ENCODE results near the gene MYO1B. TPM values are rescaled to one million over a fixed set of nuclear protein-coding genes. Genes with fewer than 3 reads are reported as not detected.

The MYO1B gene
- total and polyA plus RNA-seq, 10 of the 15 experiments (the other 5 are each of a cell fraction or from before 2014, with no cell fraction given): 0.10 to 4.2 (median 1.6) TPM

- DNase-seq (ENCODE audit: low read depth, low spot score): no peak
- Histone ChIP-seq H3K27me3 (replicated peaks in 1 of 2; ENCODE audit: control insufficient read depth in 2 of 2, insufficient read depth in 2 of 2, low read length in 1 of 2) (no peaks in the 10 kb centered on the region), H3K4me2 (ENCODE audit: control insufficient read depth, insufficient read depth) (no peak overlapping the region), H3K4me1 (ENCODE audit: control insufficient read depth, insufficient read depth, low read length) (no peaks in the 10 kb centered on the region), H3K9me3 (replicated peaks; ENCODE audit: control insufficient read depth, insufficient read depth, low read length) (no peaks in the 10 kb centered on the region), H2AFZ (ENCODE audit: control insufficient read depth, low read depth, low read length) (no peak overlapping the region), H3K9ac (ENCODE audit: control insufficient read depth, insufficient read depth, low read length) (no peak overlapping the region), H3K79me2 (ENCODE audit: control insufficient read depth, insufficient read depth, low read length) (no peaks in the 10 kb centered on the region), H3K36me3 (ENCODE audit: control insufficient read depth in 2 of 2, insufficient read depth in 2 of 2, low read length in 1 of 2) (no peaks in the 10 kb centered on the region), H4K20me1 (ENCODE audit: control insufficient read depth, insufficient read depth) (no peaks in the 10 kb centered on the region), H3K27ac (ENCODE audit: control insufficient read depth, insufficient read depth) (no peak overlapping the region), H3K4me3 (no peak overlapping the region)
- no peak for FAIRE-seq
- WGBS (ENCODE audit: insufficient coverage, insufficient replicate concordance, low lambda C conversion rate, missing lambda C conversion rate): 24% methylated on average over 6 of the region's 6 CpGs
- ChIA-PET SMC1A (ENCODE audit: uncharacterized antibody, unreplicated experiment) (interaction anchor here (1.4 kb wide), 1 partner anchor 9 kb away, joined by 4 read pairs; no protein-coding TSS in a partner anchor), POLR2A (no interaction called here), RAD21 (ENCODE audit: unreplicated experiment) (interaction anchor here (0.6 kb wide), 1 partner anchor 42 kb away, joined by 3 read pairs; no protein-coding TSS in a partner anchor), CTCF (no interaction called here)
- BruUV-seq (replicated peaks): no TSS peak
- in situ Hi-C loops (cut with MboI): no loop called here
- TF ChIP-seq RUNX3 (IDR thresholded peaks at IDR 0.05; ENCODE audit: low read length) (0 out of 2 replicates have a peak, but pooled peaks have one; percentile 13), YY1 (IDR thresholded peaks at IDR 0.05; ENCODE audit: low read depth, low read length) (no peak)
- ATAC-seq: peak; percentile 57
- intact Hi-C loops (cut with micrococcal nuclease; ENCODE audit: unreplicated experiment): no loop called here
Observed at GRCh38 chr2:191333911-191334357, 88.7 kb downstream of the MYO1B start.

DNA sequence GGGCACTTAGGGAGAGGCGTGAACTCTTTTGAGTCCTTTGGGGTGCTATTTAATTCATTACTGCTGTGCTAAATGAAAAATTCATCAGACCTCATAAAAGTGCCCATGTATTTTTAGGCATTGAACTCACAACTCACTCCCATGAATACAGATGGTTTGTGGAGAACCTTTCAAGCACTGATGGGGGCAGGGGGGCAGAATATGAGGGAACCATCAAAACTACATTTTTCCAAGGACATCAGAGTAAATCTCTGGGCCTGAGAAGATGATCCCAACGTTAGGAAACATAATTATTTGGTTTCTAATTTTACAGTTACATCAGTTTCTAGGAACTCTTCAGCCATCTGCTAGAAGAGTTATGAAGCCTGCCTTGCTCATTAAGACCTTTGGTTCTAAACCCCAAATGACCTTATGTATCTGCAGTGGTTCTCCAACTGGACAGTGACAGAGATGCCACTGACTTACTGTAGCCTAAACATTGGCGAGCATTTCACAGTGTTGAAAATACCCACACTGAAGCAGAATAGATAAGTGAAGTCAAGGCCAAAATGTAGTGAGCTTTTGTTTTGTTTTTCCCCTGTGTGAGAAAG, 90.8 kb downstream of the MYO1B start:
- ChIA-PET SMC1A (ENCODE audit: uncharacterized antibody, unreplicated experiment) (no interaction called here), RAD21 (ENCODE audit: unreplicated experiment) (no interaction called here), POLR2A (no interaction called here), CTCF (no interaction called here)
- Histone ChIP-seq H3K79me2 (ENCODE audit: control insufficient read depth, insufficient read depth, low read length) (no peaks in the 10 kb centered on the region), H3K27ac (ENCODE audit: control insufficient read depth, insufficient read depth) (no peak overlapping the region), H2AFZ (ENCODE audit: control insufficient read depth, low read depth, low read length) (no peak overlapping the region), H3K9ac (ENCODE audit: control insufficient read depth, insufficient read depth, low read length) (no peak overlapping the region), H3K4me3 (no peak overlapping the region), H3K27me3 (replicated peaks in 1 of 2; ENCODE audit: control insufficient read depth in 2 of 2, insufficient read depth in 2 of 2, low read length in 1 of 2) (no peaks in the 10 kb centered on the region; a peak in 1 of 4 replicates), H4K20me1 (ENCODE audit: control insufficient read depth, insufficient read depth) (no peaks in the 10 kb centered on the region), H3K4me2 (ENCODE audit: control insufficient read depth, insufficient read depth) (no peak overlapping the region), H3K36me3 (ENCODE audit: control insufficient read depth in 2 of 2, insufficient read depth in 2 of 2, low read length in 1 of 2) (no peaks in the 10 kb centered on the region), H3K4me1 (ENCODE audit: control insufficient read depth, insufficient read depth, low read length) (no peaks in the 10 kb centered on the region), H3K9me3 (replicated peaks; ENCODE audit: control insufficient read depth, insufficient read depth, low read length) (no peaks in the 10 kb centered on the region)
- DNase-seq (ENCODE audit: low read depth, low spot score) (no peak), FAIRE-seq (no peak), ATAC-seq (no peak)
- intact Hi-C loops (cut with micrococcal nuclease; ENCODE audit: unreplicated experiment) (no loop called here), in situ Hi-C loops (cut with MboI) (no loop called here)
- BruUV-seq (replicated peaks): no TSS peak
- WGBS (ENCODE audit: insufficient coverage, insufficient replicate concordance, low lambda C conversion rate, missing lambda C conversion rate): 34% methylated on average over 3 of the region's 3 CpGs
- TF ChIP-seq ATF7 (IDR thresholded peaks at IDR 0.05; ENCODE audit: low read depth) (no peak), KLF5 (IDR thresholded peaks at IDR 0.05; ENCODE audit: partially characterized antibody) (no peak)
- TF ChIP-seq, protein P1, sequence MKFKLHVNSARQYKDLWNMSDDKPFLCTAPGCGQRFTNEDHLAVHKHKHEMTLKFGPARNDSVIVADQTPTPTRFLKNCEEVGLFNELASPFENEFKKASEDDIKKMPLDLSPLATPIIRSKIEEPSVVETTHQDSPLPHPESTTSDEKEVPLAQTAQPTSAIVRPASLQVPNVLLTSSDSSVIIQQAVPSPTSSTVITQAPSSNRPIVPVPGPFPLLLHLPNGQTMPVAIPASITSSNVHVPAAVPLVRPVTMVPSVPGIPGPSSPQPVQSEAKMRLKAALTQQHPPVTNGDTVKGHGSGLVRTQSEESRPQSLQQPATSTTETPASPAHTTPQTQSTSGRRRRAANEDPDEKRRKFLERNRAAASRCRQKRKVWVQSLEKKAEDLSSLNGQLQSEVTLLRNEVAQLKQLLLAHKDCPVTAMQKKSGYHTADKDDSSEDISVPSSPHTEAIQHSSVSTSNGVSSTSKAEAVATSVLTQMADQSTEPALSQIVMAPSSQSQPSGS (IDR thresholded peaks at IDR 0.05; ENCODE audit: low read length): no peak
- TF ChIP-seq, protein P2, sequence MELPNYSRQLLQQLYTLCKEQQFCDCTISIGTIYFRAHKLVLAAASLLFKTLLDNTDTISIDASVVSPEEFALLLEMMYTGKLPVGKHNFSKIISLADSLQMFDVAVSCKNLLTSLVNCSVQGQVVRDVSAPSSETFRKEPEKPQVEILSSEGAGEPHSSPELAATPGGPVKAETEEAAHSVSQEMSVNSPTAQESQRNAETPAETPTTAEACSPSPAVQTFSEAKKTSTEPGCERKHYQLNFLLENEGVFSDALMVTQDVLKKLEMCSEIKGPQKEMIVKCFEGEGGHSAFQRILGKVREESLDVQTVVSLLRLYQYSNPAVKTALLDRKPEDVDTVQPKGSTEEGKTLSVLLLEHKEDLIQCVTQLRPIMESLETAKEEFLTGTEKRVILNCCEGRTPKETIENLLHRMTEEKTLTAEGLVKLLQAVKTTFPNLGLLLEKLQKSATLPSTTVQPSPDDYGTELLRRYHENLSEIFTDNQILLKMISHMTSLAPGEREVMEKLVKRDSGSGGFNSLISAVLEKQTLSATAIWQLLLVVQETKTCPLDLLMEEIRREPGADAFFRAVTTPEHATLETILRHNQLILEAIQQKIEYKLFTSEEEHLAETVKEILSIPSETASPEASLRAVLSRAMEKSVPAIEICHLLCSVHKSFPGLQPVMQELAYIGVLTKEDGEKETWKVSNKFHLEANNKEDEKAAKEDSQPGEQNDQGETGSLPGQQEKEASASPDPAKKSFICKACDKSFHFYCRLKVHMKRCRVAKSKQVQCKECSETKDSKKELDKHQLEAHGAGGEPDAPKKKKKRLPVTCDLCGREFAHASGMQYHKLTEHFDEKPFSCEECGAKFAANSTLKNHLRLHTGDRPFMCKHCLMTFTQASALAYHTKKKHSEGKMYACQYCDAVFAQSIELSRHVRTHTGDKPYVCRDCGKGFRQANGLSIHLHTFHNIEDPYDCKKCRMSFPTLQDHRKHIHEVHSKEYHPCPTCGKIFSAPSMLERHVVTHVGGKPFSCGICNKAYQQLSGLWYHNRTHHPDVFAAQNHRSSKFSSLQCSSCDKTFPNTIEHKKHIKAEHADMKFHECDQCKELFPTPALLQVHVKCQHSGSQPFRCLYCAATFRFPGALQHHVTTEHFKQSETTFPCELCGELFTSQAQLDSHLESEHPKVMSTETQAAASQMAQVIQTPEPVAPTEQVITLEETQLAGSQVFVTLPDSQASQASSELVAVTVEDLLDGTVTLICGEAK (IDR thresholded peaks at IDR 0.05; ENCODE audit: borderline replicate concordance): no peak
- TF ChIP-seq, protein P3, sequence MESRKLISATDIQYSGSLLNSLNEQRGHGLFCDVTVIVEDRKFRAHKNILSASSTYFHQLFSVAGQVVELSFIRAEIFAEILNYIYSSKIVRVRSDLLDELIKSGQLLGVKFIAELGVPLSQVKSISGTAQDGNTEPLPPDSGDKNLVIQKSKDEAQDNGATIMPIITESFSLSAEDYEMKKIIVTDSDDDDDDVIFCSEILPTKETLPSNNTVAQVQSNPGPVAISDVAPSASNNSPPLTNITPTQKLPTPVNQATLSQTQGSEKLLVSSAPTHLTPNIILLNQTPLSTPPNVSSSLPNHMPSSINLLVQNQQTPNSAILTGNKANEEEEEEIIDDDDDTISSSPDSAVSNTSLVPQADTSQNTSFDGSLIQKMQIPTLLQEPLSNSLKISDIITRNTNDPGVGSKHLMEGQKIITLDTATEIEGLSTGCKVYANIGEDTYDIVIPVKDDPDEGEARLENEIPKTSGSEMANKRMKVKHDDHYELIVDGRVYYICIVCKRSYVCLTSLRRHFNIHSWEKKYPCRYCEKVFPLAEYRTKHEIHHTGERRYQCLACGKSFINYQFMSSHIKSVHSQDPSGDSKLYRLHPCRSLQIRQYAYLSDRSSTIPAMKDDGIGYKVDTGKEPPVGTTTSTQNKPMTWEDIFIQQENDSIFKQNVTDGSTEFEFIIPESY (IDR thresholded peaks at IDR 0.05): no peak

All from GM12878 (cell line).